PFSK-1 (cell line): ENCODE data around the gene RS1.

Source experiments
- POLR2AphosphoS5 ChIP-seq: IDR thresholded peaks from 2 replicates; pipeline ENCODE4 v1.6.1; 2012; ENCODE audit warnings: low read depth, mild to moderate bottlenecking, control low read depth, low read length, moderate library complexity
- REST ChIP-seq, 2 experiments: IDR thresholded peaks; 2 replicates each; pipeline versions ENCODE4 v1.6.1 to v1.8.0; 2011 to 2012; ENCODE audit warnings: low read depth in 2 of 2, low read length in 2 of 2, control low read depth in 1 of 2, inconsistent platforms in 1 of 2, mild to moderate bottlenecking in 1 of 2, moderate library complexity in 1 of 2; ENCODE audit not compliant: insufficient read depth in 1 of 2
- TAF1 ChIP-seq: IDR thresholded peaks from 2 replicates; pipeline ENCODE4 v1.6.1; 2012; ENCODE audit warnings: low read length, control low read depth, borderline replicate concordance; ENCODE audit not compliant: insufficient read depth

GRCh38 chrX:18709833-18710232 is 37.9 kb upstream of the RS1 start:
- TF ChIP-seq TAF1 (no peak), REST (IDR thresholded peaks at IDR 0.05; ENCODE audit: insufficient read depth in 1 of 2, low read depth in 2 of 2, low read length in 2 of 2) (no peak), POLR2AphosphoS5 (no peak)
